Neural cell (in vitro differentiated cells): ENCODE data around the gene TENT5A. TPM values are rescaled to one million over a fixed set of nuclear protein-coding genes. Genes with fewer than 3 reads are reported as not detected.

Source experiments
- H2AFZ ChIP-seq: fragments of 200-600, 300-800 bp; sonication (generic), shearing (Covaris generic); 2 replicates; pipeline ENCODE4 v1.6.0; 2014; ENCODE audit warnings: low read depth, mild to moderate bottlenecking, antibody characterized with exemption, low read length, moderate library complexity
- H3F3A ChIP-seq: fragments of 200-600 bp; shearing (Covaris generic); 2 replicates; pipeline ENCODE4 v1.6.1; 2016; ENCODE audit warnings: mild to moderate bottlenecking, moderate library complexity, mixed read lengths, antibody characterized with exemption, low read length; ENCODE audit not compliant: insufficient read depth, poor library complexity, severe bottlenecking
- H3K27ac ChIP-seq: fragments of 200-600, 300-800 bp; sonication (generic), shearing (Covaris generic); 2 replicates; pipeline ENCODE4 v1.5.1; 2014; ENCODE audit warnings: mild to moderate bottlenecking, low read length, moderate library complexity
- H3K27me3 ChIP-seq: fragments of 300-800, 200-600 bp; sonication (generic), shearing (Covaris generic); 2 replicates; pipeline ENCODE4 v1.6.0; 2014; ENCODE audit warnings: mild to moderate bottlenecking, low read depth, low read length, moderate library complexity; ENCODE audit not compliant: insufficient read depth
- H3K36me3 ChIP-seq: fragments of 300-800, 200-600 bp; sonication (generic), shearing (Covaris generic); 2 replicates; pipeline ENCODE4 v1.5.1; 2014; ENCODE audit warnings: mild to moderate bottlenecking, antibody characterized with exemption, low read length, moderate library complexity; ENCODE audit not compliant: insufficient read depth
- H3K4me2 ChIP-seq: fragments of 300-800, 200-600 bp; sonication (generic), shearing (Covaris generic); 2 replicates; pipeline ENCODE4 v1.6.0; 2014; ENCODE audit warnings: mild to moderate bottlenecking, low read length
- H3K4me3 ChIP-seq: fragments of 300-800, 200-600 bp; sonication (generic), shearing (Covaris generic); 2 replicates; pipeline ENCODE4 v1.5.1; 2014; ENCODE audit warnings: mild to moderate bottlenecking, low read length, moderate library complexity
- H3K79me2 ChIP-seq: fragments of 200-600 bp; shearing (Covaris generic); replicated peaks from 2 replicates; pipeline ENCODE4 v1.6.0; 2014; ENCODE audit warnings: mild to moderate bottlenecking, low read length, moderate library complexity; ENCODE audit not compliant: insufficient read depth
- H3K9ac ChIP-seq: fragments of 300-800, 200-600 bp; sonication (generic), shearing (Covaris generic); 2 replicates; pipeline ENCODE4 v1.6.1; 2016; ENCODE audit warnings: mild to moderate bottlenecking, low read length, mixed read lengths
- H3K9me2 ChIP-seq: fragments of 200-600 bp; shearing (Covaris generic); 2 replicates; pipeline ENCODE4 v1.6.1; 2016; ENCODE audit warnings: mild to moderate bottlenecking, low read length, mixed read lengths; ENCODE audit not compliant: insufficient read depth
- H3K9me3 ChIP-seq: fragments of 200-600, 300-800 bp; sonication (generic), shearing (Covaris generic); 2 replicates; pipeline ENCODE4 v1.6.1; 2016; ENCODE audit warnings: mild to moderate bottlenecking, mixed run types, low read length, moderate library complexity, mixed read lengths
- H4K20me1 ChIP-seq: fragments of 200-600 bp; shearing (Covaris generic); 2 replicates; pipeline ENCODE4 v1.6.1; 2016; ENCODE audit warnings: mild to moderate bottlenecking, mixed run types; ENCODE audit not compliant: insufficient read depth
- EP300 ChIP-seq: fragments of 450-650 bp; conservative IDR thresholded peaks from 2 replicates; pipeline ENCODE4 v1.6.1; 2014; ENCODE audit warnings: antibody characterized with exemption, mild to moderate bottlenecking, moderate library complexity; ENCODE audit not compliant: poor library complexity, severe bottlenecking
- EZH2 ChIP-seq: fragments of 200-600, 300-800 bp; shearing (Covaris generic), sonication (generic); IDR thresholded peaks from 2 replicates; pipeline ENCODE4 v1.6.1; 2014; ENCODE audit warnings: antibody characterized with exemption, low read length, borderline replicate concordance, mild to moderate bottlenecking; ENCODE audit not compliant: insufficient read depth, poor library complexity, severe bottlenecking
- MXI1 ChIP-seq: fragments of 450-650 bp; conservative IDR thresholded peaks from 2 replicates; pipeline ENCODE4 v1.6.1; 2014; ENCODE audit warnings: antibody characterized with exemption, mild to moderate bottlenecking; ENCODE audit not compliant: poor library complexity, severe bottlenecking
- POLR2AphosphoS5 ChIP-seq: IDR thresholded peaks from 2 replicates; pipeline ENCODE4 v1.6.1; 2012
- RAD21 ChIP-seq: fragments of 450-650 bp; conservative IDR thresholded peaks from 2 replicates; pipeline ENCODE4 v1.6.1; 2014; ENCODE audit warnings: antibody characterized with exemption, mild to moderate bottlenecking, moderate library complexity
- SMC3 ChIP-seq: fragments of 450-650 bp; conservative IDR thresholded peaks from 2 replicates; pipeline ENCODE4 v1.6.1; 2014; ENCODE audit warnings: antibody characterized with exemption, mild to moderate bottlenecking, moderate library complexity; ENCODE audit not compliant: poor library complexity
- TAF1 ChIP-seq: IDR thresholded peaks from 2 replicates; pipeline ENCODE4 v1.6.1; 2012; ENCODE audit warnings: low read depth
- polyA plus RNA-seq: library from polyadenylated mRNA; depleted of rRNA; stranded (reverse); fragments of >200 nt; gene quantifications from 2 replicates; pipeline ENCODE4 v1.2.3, GENCODE V29; 2014
- TF ChIP-seq, protein P1 (sequence below): fragments of 450-650 bp; IDR thresholded peaks from 2 replicates; pipeline ENCODE4 v1.5.1; 2014; ENCODE audit warnings: antibody characterized with exemption, mild to moderate bottlenecking, moderate library complexity; ENCODE audit not compliant: poor library complexity, severe bottlenecking
- TF ChIP-seq, protein P2 (sequence below): IDR thresholded peaks from 2 replicates; pipeline ENCODE4 v1.6.1; 2012; ENCODE audit warnings: borderline replicate concordance

The TENT5A gene
- polyA plus RNA-seq, 1 donor from 2014 or later: 0.47 TPM

DNA sequence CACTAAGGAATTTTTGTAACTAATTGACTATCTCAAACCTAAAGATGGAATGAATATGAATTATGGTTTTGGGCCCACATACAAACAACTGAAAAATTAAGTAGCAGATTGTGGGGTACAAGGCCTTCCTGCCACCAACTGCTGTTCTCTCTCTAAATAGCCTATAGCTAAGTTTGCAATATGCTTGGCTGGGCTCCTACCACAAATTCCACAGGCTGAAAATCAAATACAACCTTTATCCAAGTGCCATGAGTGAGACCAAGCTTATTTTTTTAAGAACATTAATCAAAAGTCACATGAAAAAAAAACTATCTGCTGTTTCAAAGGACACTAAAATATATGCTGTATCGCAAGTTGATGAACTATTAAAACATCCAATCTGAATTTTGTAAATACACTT lies 52.1 kb downstream of the TENT5A start:
- no peaks in the 10 kb centered on the region for H3K9me3 ChIP-seq
- H3K27me3 ChIP-seq: no peaks in the 10 kb centered on the region
- H3K4me3 ChIP-seq: no peak overlapping the region
- no peak overlapping the region for H3K27ac ChIP-seq
- no peak overlapping the region for H3K4me2 ChIP-seq
- H4K20me1 ChIP-seq: no peaks in the 10 kb centered on the region
- H3F3A ChIP-seq: no peaks in the 10 kb centered on the region
- H3K36me3 ChIP-seq: no peaks in the 10 kb centered on the region
- no peaks in the 10 kb centered on the region for H3K79me2 ChIP-seq
- no peak overlapping the region for H3K9ac ChIP-seq
- TF ChIP-seq EP300 (no peak), EZH2 (no peak), MXI1 (no peak), TAF1 (no peak), SMC3 (no peak), POLR2AphosphoS5 (no peak), RAD21 (no peak)
- TF ChIP-seq, protein P1, sequence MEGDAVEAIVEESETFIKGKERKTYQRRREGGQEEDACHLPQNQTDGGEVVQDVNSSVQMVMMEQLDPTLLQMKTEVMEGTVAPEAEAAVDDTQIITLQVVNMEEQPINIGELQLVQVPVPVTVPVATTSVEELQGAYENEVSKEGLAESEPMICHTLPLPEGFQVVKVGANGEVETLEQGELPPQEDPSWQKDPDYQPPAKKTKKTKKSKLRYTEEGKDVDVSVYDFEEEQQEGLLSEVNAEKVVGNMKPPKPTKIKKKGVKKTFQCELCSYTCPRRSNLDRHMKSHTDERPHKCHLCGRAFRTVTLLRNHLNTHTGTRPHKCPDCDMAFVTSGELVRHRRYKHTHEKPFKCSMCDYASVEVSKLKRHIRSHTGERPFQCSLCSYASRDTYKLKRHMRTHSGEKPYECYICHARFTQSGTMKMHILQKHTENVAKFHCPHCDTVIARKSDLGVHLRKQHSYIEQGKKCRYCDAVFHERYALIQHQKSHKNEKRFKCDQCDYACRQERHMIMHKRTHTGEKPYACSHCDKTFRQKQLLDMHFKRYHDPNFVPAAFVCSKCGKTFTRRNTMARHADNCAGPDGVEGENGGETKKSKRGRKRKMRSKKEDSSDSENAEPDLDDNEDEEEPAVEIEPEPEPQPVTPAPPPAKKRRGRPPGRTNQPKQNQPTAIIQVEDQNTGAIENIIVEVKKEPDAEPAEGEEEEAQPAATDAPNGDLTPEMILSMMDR: no peak
- TF ChIP-seq, protein P2, sequence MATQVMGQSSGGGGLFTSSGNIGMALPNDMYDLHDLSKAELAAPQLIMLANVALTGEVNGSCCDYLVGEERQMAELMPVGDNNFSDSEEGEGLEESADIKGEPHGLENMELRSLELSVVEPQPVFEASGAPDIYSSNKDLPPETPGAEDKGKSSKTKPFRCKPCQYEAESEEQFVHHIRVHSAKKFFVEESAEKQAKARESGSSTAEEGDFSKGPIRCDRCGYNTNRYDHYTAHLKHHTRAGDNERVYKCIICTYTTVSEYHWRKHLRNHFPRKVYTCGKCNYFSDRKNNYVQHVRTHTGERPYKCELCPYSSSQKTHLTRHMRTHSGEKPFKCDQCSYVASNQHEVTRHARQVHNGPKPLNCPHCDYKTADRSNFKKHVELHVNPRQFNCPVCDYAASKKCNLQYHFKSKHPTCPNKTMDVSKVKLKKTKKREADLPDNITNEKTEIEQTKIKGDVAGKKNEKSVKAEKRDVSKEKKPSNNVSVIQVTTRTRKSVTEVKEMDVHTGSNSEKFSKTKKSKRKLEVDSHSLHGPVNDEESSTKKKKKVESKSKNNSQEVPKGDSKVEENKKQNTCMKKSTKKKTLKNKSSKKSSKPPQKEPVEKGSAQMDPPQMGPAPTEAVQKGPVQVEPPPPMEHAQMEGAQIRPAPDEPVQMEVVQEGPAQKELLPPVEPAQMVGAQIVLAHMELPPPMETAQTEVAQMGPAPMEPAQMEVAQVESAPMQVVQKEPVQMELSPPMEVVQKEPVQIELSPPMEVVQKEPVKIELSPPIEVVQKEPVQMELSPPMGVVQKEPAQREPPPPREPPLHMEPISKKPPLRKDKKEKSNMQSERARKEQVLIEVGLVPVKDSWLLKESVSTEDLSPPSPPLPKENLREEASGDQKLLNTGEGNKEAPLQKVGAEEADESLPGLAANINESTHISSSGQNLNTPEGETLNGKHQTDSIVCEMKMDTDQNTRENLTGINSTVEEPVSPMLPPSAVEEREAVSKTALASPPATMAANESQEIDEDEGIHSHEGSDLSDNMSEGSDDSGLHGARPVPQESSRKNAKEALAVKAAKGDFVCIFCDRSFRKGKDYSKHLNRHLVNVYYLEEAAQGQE: no peak
- H2AFZ ChIP-seq: no peak overlapping the region
- H3K9me2 ChIP-seq: no peaks in the 10 kb centered on the region

DNA sequence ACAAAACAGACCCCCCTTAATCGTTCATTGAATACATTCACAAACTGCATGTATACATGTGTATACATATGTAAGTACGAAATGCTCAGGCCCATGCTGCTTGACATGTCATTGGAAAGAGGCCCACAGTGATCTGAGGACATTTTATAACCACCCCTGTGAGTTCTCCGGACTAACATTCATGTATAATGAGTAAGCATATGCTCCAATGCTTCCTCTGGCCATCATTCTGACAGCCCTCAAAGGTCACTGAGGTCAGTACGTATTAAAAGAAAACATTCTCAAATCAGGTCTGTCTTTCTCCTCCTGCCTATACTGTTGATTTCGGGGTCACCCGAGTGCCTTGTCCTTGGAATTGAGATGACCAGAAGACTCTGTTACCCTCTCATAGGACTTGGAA lies 54.9 kb downstream of the TENT5A start:
- H3K36me3 ChIP-seq: no peaks in the 10 kb centered on the region
- no peak overlapping the region for H3K4me3 ChIP-seq
- no peaks in the 10 kb centered on the region for H4K20me1 ChIP-seq
- H3K4me2 ChIP-seq: no peak overlapping the region
- no peaks in the 10 kb centered on the region for H3K79me2 ChIP-seq
- no peaks in the 10 kb centered on the region for H3K9me2 ChIP-seq
- TF ChIP-seq MXI1: no peak
- TF ChIP-seq, protein P2: no peak
- TF ChIP-seq EZH2: no peak
- no peak for TF ChIP-seq TAF1
- H3K9ac ChIP-seq: no peak overlapping the region
- no peak overlapping the region for H3K27ac ChIP-seq
- no peaks in the 10 kb centered on the region for H3K27me3 ChIP-seq
- no peak overlapping the region for H2AFZ ChIP-seq
- no peaks in the 10 kb centered on the region for H3F3A ChIP-seq
- no peaks in the 10 kb centered on the region for H3K9me3 ChIP-seq
